LNCaP clone FGC (cell line): ENCODE data around the gene MATCAP1.

Experiments used
- DNase-seq: peaks from one replicate; pipeline ENCODE4 v3.0.0-alpha.2; 2011; ENCODE audit warnings: low read depth
- H3K4me3 ChIP-seq: 2 replicates; pipeline ENCODE4 v1.5.1; 2011; ENCODE audit warnings: mild to moderate bottlenecking, low read depth, low read length, control low read depth
- CTCF ChIP-seq: IDR thresholded peaks from 2 replicates; pipeline ENCODE4 v1.5.1; 2012; ENCODE audit warnings: mild to moderate bottlenecking; ENCODE audit not compliant: control insufficient read depth, insufficient read depth; ENCODE audit errors: extremely low read depth

MATCAP1 gene

GRCh38 chr16:67195676-67196075 lies 11.9 kb upstream of the MATCAP1 start:
- H3K4me3 ChIP-seq, result no peak overlapping the region
- no peak for TF ChIP-seq CTCF
- no peak for DNase-seq

- DNase-seq, result no peak
- H3K4me3 ChIP-seq, result no peak overlapping the region
- no peak for TF ChIP-seq CTCF
These were observed 10.5 kb upstream of the MATCAP1 start for GRCh38 chr16:67194260-67194659.

GRCh38 chr16:67193536-67193935 lies 9.8 kb upstream of the MATCAP1 start:
- TF ChIP-seq CTCF, result no peak
- H3K4me3 ChIP-seq, result peak overlapping the region; percentile 95
- no peak for DNase-seq

GRCh38 chr16:67192781-67193361 lies 9.1 kb upstream of the MATCAP1 start:
- peak overlapping the region; percentile 95 for H3K4me3 ChIP-seq
- no peak for TF ChIP-seq CTCF
- no peak for DNase-seq

GRCh38 chr16:67191995-67192681 lies 8.4 kb upstream of the MATCAP1 start, which contains the start of gene E2F4:
E2F4 (plus strand) TSS chr16:67192155; CDS start chr16:67192228, 73 bp downstream.
- peak; percentile 77 for DNase-seq
- peak within 1 kb of the TSS; percentile 95 for H3K4me3 ChIP-seq
- no peak for TF ChIP-seq CTCF

GRCh38 chr16:67191411-67191994 lies 7.7 kb upstream of the MATCAP1 start:
- no peak for TF ChIP-seq CTCF
- no peak for DNase-seq
- peak overlapping the region; percentile 95 for H3K4me3 ChIP-seq
